GM21367 (cell line): ENCODE results near the gene CDKAL1.
A peak's percentile ranks its signal among the peaks of the same experiment; 100 is the strongest.
"Not testable (repeated sequence)": the region's sequence is repeated elsewhere in the genome, so short reads cannot be mapped to it uniquely, and the experiment has no call there.

ENCODE experiments used
- ATAC-seq: cut with Tn5 transposase; IDR thresholded peaks from one replicate; pipeline ENCODE4 v1.9.1; 2021; ENCODE audit not compliant: unreplicated experiment

The CDKAL1 gene

GRCh38 chr6:20706238-20706938 is 172.1 kb downstream of the CDKAL1 start:
- no peak for ATAC-seq

GRCh38 chr6:20706939-20707485 is 172.8 kb downstream of the CDKAL1 start:
- ATAC-seq: no peak

- ATAC-seq: no peak
Observed at GRCh38 chr6:20707870-20708269, 173.6 kb downstream of the CDKAL1 start.

- ATAC-seq: peak; percentile 84
Observed at GRCh38 chr6:20708367-20709124, 174.3 kb downstream of the CDKAL1 start.

- ATAC-seq: no peak
Observed at GRCh38 chr6:20709451-20709850, 175.2 kb downstream of the CDKAL1 start.

- ATAC-seq: no peak
Observed at GRCh38 chr6:20710341-20710740, 176.1 kb downstream of the CDKAL1 start.

GRCh38 chr6:20711518-20711917 is 177.3 kb downstream of the CDKAL1 start:
- ATAC-seq: no peak

- no peak for ATAC-seq
Observed at GRCh38 chr6:20712011-20712410, 177.8 kb downstream of the CDKAL1 start.

GRCh38 chr6:20715135-20715806 is 181.0 kb downstream of the CDKAL1 start:
- no peak for ATAC-seq

GRCh38 chr6:20716865-20717264 is 182.6 kb downstream of the CDKAL1 start:
- ATAC-seq: peak; percentile 63

GRCh38 chr6:20717743-20718142 is 183.5 kb downstream of the CDKAL1 start:
- ATAC-seq: peak; percentile 34

- ATAC-seq: no peak
Observed at GRCh38 chr6:20718705-20719653, 184.7 kb downstream of the CDKAL1 start.

- ATAC-seq: no peak
Observed at GRCh38 chr6:20719980-20720379, 185.7 kb downstream of the CDKAL1 start.

GRCh38 chr6:20721121-20721520 is 186.9 kb downstream of the CDKAL1 start:
- not testable (repeated sequence) for ATAC-seq

- ATAC-seq: no peak
Observed at GRCh38 chr6:20722455-20722854, 188.2 kb downstream of the CDKAL1 start.

- no peak for ATAC-seq
Observed at GRCh38 chr6:20723236-20723635, 189.0 kb downstream of the CDKAL1 start.

GRCh38 chr6:20724443-20725190 is 190.4 kb downstream of the CDKAL1 start:
- no peak for ATAC-seq

- ATAC-seq: not testable (repeated sequence)
Observed at GRCh38 chr6:20725235-20725634, 191.0 kb downstream of the CDKAL1 start.

GRCh38 chr6:20729086-20729485 is 194.8 kb downstream of the CDKAL1 start:
- no peak for ATAC-seq

GRCh38 chr6:20732362-20732761 is 198.1 kb downstream of the CDKAL1 start:
- ATAC-seq: not testable (repeated sequence)
